Measurements from ENCODE around the gene SNAI3. TPM values are rescaled to one million over a fixed set of nuclear protein-coding genes. Genes with fewer than 3 reads are reported as not detected.
A peak's percentile ranks its signal among the peaks of the same experiment; 100 is the strongest.

Gene SNAI3
- total RNA-seq, 4 donors from 2014 or later: 0.14 to 0.43 TPM; not detected in 2

- no peak for DNase-seq
- Histone ChIP-seq H3K36me3 (no peaks in the 10 kb centered on the region), H3K9me3 (no peaks in the 10 kb centered on the region), H3K4me1 (peaks cover 0 to 17% of the 10 kb centered on the region in 2 donors), H3K27ac (no peak overlapping the region), H3K4me3 (no peak overlapping the region), H3K27me3 (peaks cover 15 to 24% of the 10 kb centered on the region in 2 donors)
- intact Hi-C loops (cut with DNase I; ENCODE audit: low total_unique reads): no loop called here
- TF ChIP-seq POLR2A (IDR thresholded peaks at IDR 0.05): no peak
- TF ChIP-seq CTCF (IDR thresholded peaks at IDR 0.05): no peak
Measured at GRCh38 chr16:88687676-88688012, 1.3 kb upstream of the SNAI3 start.

GRCh38 chr16:88687254-88687576 is 908 bp upstream of the SNAI3 start:
- H3K9me3 ChIP-seq: no peaks in the 10 kb centered on the region
- intact Hi-C loops (cut with DNase I; ENCODE audit: low total_unique reads): no loop called here
- H3K27ac ChIP-seq: no peak overlapping the region
- no peak for TF ChIP-seq CTCF (IDR thresholded peaks at IDR 0.05)
- no peak for TF ChIP-seq POLR2A (IDR thresholded peaks at IDR 0.05)
- H3K36me3 ChIP-seq: no peaks in the 10 kb centered on the region
- peaks cover 15 to 26% of the 10 kb centered on the region in 2 donors for H3K27me3 ChIP-seq
- H3K4me1 ChIP-seq: peaks cover 0 to 17% of the 10 kb centered on the region in 2 donors
- DNase-seq: no peak
- no peak overlapping the region for H3K4me3 ChIP-seq

GRCh38 chr16:88686062-88686438 is 257 bp downstream of the SNAI3 start:
- Histone ChIP-seq H3K36me3 (no peaks in the 10 kb centered on the region), H3K4me1 (peaks cover 0 to 17% of the 10 kb centered on the region in 2 donors), H3K9me3 (no peaks in the 10 kb centered on the region), H3K4me3 (peak overlapping the region; percentile 12 to 31), H3K27ac (no peak overlapping the region), H3K27me3 (peaks cover 15 to 35% of the 10 kb centered on the region in 2 donors)
- intact Hi-C loops (cut with DNase I; ENCODE audit: low total_unique reads): no loop called here
- no peak for DNase-seq
- TF ChIP-seq CTCF (IDR thresholded peaks at IDR 0.05) (no peak), POLR2A (IDR thresholded peaks at IDR 0.05) (no peak)

- Histone ChIP-seq H3K27ac (no peak overlapping the region), H3K4me1 (peaks cover 0 to 17% of the 10 kb centered on the region in 2 donors), H3K9me3 (no peaks in the 10 kb centered on the region), H3K4me3 (peak overlapping the region in 1 of 2 donors; percentile 12), H3K36me3 (no peaks in the 10 kb centered on the region), H3K27me3 (peaks cover 15 to 36% of the 10 kb centered on the region in 2 donors)
- DNase-seq: no peak
- intact Hi-C loops (cut with DNase I; ENCODE audit: low total_unique reads): no loop called here
- peak in 1 of 4 experiments; percentile 29 for TF ChIP-seq CTCF (IDR thresholded peaks at IDR 0.05)
- TF ChIP-seq POLR2A (IDR thresholded peaks at IDR 0.05): no peak
Measured at GRCh38 chr16:88685156-88686061, 898 bp downstream of the SNAI3 start.

GRCh38 chr16:88684569-88685155 is 1.6 kb downstream of the SNAI3 start:
- Histone ChIP-seq H3K27ac (no peak overlapping the region), H3K4me1 (peaks cover 0 to 17% of the 10 kb centered on the region in 2 donors), H3K27me3 (peaks cover 15 to 36% of the 10 kb centered on the region in 2 donors), H3K4me3 (no peak overlapping the region), H3K9me3 (no peaks in the 10 kb centered on the region), H3K36me3 (no peaks in the 10 kb centered on the region)
- TF ChIP-seq CTCF (IDR thresholded peaks at IDR 0.05) (no peak), POLR2A (IDR thresholded peaks at IDR 0.05) (no peak)
- no peak for DNase-seq
- intact Hi-C loops (cut with DNase I; ENCODE audit: low total_unique reads): no loop called here

Measured in uterus (tissue), 4 donors.